T-cell (primary cell): ENCODE results near the gene CCDC106. TPM values are rescaled to one million over a fixed set of nuclear protein-coding genes. Genes with fewer than 3 reads are reported as not detected.
A peak's percentile ranks its signal among the peaks of the same experiment; 100 is the strongest.

ENCODE experiments used
- ATAC-seq, 4 experiments: fragments of 200-7000 bp in 3 of 4; fragments of 150-1000 bp in 1 of 4; cut with Tn5 transposase; replicated peaks in 1 of 4; 1 replicate in 3 of 4; 2 replicates in 1 of 4; pipeline ENCODE4 v1.10.0; 2021; ENCODE audit warnings: moderate library complexity in 3 of 4, mild to moderate bottlenecking in 2 of 4, moderate number of reproducible peaks in 1 of 4
- CTCF ChIA-PET, 2 donors: fragments of 300-600 bp; sonication (Branson Sonifier 250); formaldehyde crosslinking; loops; one replicate each; lab custom pipeline; 2022; ENCODE audit warnings: antibody characterized with exemption in 2 of 2; lab: Charles Lee
- POLR2A ChIA-PET, 2 donors: fragments of 300-600 bp; sonication (Branson Sonifier 250); formaldehyde crosslinking; loops; one replicate each; lab custom pipeline; 2022; ENCODE audit warnings: antibody characterized with exemption in 2 of 2; lab: Charles Lee
- DNase-seq, 35 experiments: peaks; one replicate each; pipeline versions ENCODE4 v3.0.0 to v3.0.0-alpha.2; 2013 to 2023
- H3K27ac ChIP-seq: one replicate; pipeline ENCODE4 v1.5.1; 2013; ENCODE audit warnings: low read length
- H3K27me3 ChIP-seq, 2 experiments: replicated peaks in 1 of 2; 1 replicate in 1 of 2; 2 replicates in 1 of 2; pipeline versions ENCODE4 v1.6.1 to v1.7.0; 2013; ENCODE audit warnings: low read length in 1 of 2, mixed read lengths in 1 of 2; ENCODE audit not compliant: control insufficient read depth in 2 of 2, insufficient read depth in 2 of 2; ENCODE audit errors: extremely low read depth in 1 of 2
- H3K36me3 ChIP-seq, 2 donors: 1 replicate in 1 of 2; 2 replicates in 1 of 2; pipeline versions ENCODE4 v1.6.1 to v1.7.0; 2013; ENCODE audit warnings: low read length in 1 of 2; ENCODE audit not compliant: control insufficient read depth in 2 of 2, insufficient read depth in 1 of 2; ENCODE audit errors: extremely low read depth in 1 of 2
- H3K4me1 ChIP-seq, 2 experiments: 1 replicate in 1 of 2; 2 replicates in 1 of 2; pipeline versions ENCODE4 v1.6.1 to v1.7.0; 2013; ENCODE audit warnings: low read length in 2 of 2, mixed read lengths in 1 of 2; ENCODE audit not compliant: insufficient read depth in 2 of 2, control insufficient read depth in 1 of 2; ENCODE audit errors: extremely low read depth in 1 of 2
- H3K4me3 ChIP-seq, 2 donors: 1 replicate in 1 of 2; 2 replicates in 1 of 2; pipeline versions ENCODE4 v1.5.1 to v1.7.0; 2013; ENCODE audit warnings: mild to moderate bottlenecking in 2 of 2, low read length in 1 of 2, moderate library complexity in 1 of 2; ENCODE audit not compliant: control insufficient read depth in 1 of 2; ENCODE audit errors: extremely low read depth in 1 of 2
- H3K9me3 ChIP-seq: 2 replicates; pipeline ENCODE4 v1.7.0; 2013
- H3K27ac Mint-ChIP-seq, 2 donors: one replicate each; pipeline ENCODE4 v1.8.0; 2020 to 2021; ENCODE audit warnings: mild to moderate bottlenecking in 2 of 2, mixed read lengths in 2 of 2
- H3K27me3 Mint-ChIP-seq, 2 donors: one replicate each; pipeline ENCODE4 v1.8.0; 2021 to 2022; ENCODE audit warnings: mixed read lengths in 2 of 2
- H3K36me3 Mint-ChIP-seq: one replicate; pipeline ENCODE4 v1.8.0; 2021; ENCODE audit warnings: mixed read lengths
- H3K4me1 Mint-ChIP-seq, 3 donors: one replicate each; pipeline ENCODE4 v1.8.0; 2020 to 2022; ENCODE audit warnings: mixed read lengths in 3 of 3, mild to moderate bottlenecking in 1 of 3
- H3K4me3 Mint-ChIP-seq, 3 donors: one replicate each; pipeline ENCODE4 v1.8.0; 2020 to 2022; ENCODE audit warnings: mild to moderate bottlenecking in 3 of 3, mixed read lengths in 3 of 3, moderate library complexity in 3 of 3
- H3K9me3 Mint-ChIP-seq, 3 donors: one replicate each; pipeline ENCODE4 v1.8.0; 2020 to 2022; ENCODE audit warnings: mixed read lengths in 3 of 3
- WGBS: methylation state at CpG from one replicate; pipeline ENCODE4 v1.1.5; 2013; ENCODE audit warnings: missing lambda C conversion rate; ENCODE audit not compliant: insufficient coverage; 5-methylcytosine and 5-hydroxymethylcytosine counted together
- total RNA-seq, 35 experiments: library from RNA in 6 of 35; stranded (reverse) in 6 of 35; fragments of 120-200 nt in 1 of 35; gene quantifications; one replicate each; pipeline versions ENCODE4 v1.2.1 to v1.2.4 and lab custom pipeline; 2013 to 2026

CCDC106 gene
- total RNA-seq, 5 donors from 2014 or later (not counting 1 experiment from before 2014, with no cell fraction given): 1.7 to 4.7 (median 3.8) TPM

DNA sequence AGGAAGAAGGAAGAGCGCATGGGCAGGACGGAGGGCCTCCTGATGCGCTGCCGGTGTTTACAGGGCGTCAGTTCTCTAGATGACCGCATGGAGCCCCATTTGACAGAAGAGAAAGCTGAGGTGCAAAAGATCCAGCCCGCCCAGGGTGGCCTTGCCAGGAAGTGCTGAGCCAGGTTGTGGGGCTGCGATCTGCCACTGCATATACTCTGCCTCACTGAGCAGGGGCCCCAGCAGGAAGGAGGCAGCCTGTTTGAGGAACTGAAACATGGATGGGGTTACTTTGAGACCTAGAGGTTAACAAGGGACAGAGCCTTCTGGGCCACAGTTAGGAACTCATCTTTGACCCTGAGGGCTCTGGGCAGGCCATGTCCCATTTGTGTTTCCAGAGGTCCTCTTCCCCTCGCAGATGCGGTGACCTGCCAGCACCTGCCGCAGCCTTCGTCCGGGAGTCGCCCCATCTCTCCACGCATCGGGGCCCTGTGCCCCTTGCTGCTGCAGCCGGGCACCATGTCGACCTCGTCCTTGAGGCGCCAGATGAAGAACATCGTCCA lies 30.2 kb downstream of the CCDC106 start:
- ATAC-seq (no peak), DNase-seq (peak in 4 of 35 experiments; percentile 8 to 47 (median 20))
- Mint-ChIP-seq H3K27me3 (no peaks in the 10 kb centered on the region), H3K9me3 (no peaks in the 10 kb centered on the region), H3K36me3 (peaks cover 28% of the 10 kb centered on the region), H3K27ac (peak overlapping the region; percentile 28 to 55), H3K4me1 (peaks cover 50 to 69% (median 62%) of the 10 kb centered on the region in 3 donors), H3K4me3 (peak overlapping the region in 2 of 3 donors; percentile 64 to 95)
- ChIA-PET CTCF (no interaction called here), POLR2A (no interaction called here)
- WGBS: 89% methylated on average over 21 of the region's 21 CpGs
- Histone ChIP-seq H3K36me3 (peaks cover 21 to 49% of the 10 kb centered on the region in 2 donors), H3K27me3 (no peaks in the 10 kb centered on the region), H3K4me3 (no peak overlapping the region), H3K4me1 (peaks cover 10 to 69% of the 10 kb centered on the region in 2 experiments), H3K27ac (no peak overlapping the region), H3K9me3 (no peaks in the 10 kb centered on the region)

DNA sequence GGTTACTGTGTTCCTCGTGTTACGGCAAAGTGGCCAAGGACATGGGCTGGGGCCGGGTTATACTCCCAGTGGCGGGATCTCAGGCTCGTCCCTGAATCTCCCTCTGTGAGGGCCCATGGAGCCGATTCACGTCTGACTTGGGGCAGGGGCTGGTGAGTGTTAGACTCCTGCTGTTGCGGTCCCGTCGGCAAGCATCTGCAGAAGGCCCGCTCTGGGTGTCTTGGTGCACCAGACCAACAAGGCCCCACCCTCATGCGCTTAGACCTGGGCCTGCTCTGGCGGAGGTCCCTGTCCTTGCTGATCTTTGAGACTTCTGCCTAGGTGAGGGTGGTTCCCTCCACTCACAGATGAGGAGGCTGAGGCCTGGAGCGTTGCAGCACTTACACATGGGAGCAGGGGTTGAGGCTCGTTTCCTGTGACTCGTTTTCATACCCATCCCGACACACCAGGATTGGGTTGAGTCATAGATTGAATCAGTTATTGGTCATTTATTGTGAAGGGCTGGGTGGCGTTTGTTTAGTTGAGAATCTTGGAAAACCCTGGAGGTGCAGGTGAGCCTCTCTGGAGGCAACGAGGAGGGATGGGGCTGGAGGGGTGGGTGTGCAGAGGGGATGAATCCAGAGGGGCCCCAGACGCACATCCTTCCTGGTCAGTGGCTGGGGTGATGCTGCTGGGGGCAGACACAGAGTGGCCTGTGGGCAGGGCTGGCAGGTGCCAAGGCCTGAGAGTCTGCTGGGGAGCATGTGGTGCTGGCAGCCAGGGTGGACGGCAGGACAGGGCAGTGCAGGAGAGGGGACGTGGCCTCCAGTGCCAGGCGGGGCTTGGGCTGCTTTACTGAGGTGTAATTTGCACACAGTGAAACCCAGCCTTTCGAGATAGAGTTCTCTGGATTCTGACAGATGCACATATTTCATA lies 31.6 kb downstream of the CCDC106 start:
- DNase-seq (no peak), ATAC-seq (no peak)
- Histone ChIP-seq H3K4me1 (peaks cover 10 to 61% of the 10 kb centered on the region in 2 experiments), H3K27ac (no peak overlapping the region), H3K4me3 (no peak overlapping the region), H3K9me3 (no peaks in the 10 kb centered on the region), H3K27me3 (no peaks in the 10 kb centered on the region), H3K36me3 (peaks cover 21 to 60% of the 10 kb centered on the region in 2 donors)
- ChIA-PET CTCF (no interaction called here), POLR2A (no interaction called here)
- Mint-ChIP-seq H3K27me3 (no peaks in the 10 kb centered on the region), H3K36me3 (peaks cover 31% of the 10 kb centered on the region), H3K9me3 (no peaks in the 10 kb centered on the region), H3K4me3 (peak overlapping the region in 1 of 3 donors; percentile 7), H3K27ac (no peak overlapping the region), H3K4me1 (peaks cover 44 to 65% (median 61%) of the 10 kb centered on the region in 3 donors)
- 88% methylated on average over 14 of the region's 24 CpGs for WGBS

DNA sequence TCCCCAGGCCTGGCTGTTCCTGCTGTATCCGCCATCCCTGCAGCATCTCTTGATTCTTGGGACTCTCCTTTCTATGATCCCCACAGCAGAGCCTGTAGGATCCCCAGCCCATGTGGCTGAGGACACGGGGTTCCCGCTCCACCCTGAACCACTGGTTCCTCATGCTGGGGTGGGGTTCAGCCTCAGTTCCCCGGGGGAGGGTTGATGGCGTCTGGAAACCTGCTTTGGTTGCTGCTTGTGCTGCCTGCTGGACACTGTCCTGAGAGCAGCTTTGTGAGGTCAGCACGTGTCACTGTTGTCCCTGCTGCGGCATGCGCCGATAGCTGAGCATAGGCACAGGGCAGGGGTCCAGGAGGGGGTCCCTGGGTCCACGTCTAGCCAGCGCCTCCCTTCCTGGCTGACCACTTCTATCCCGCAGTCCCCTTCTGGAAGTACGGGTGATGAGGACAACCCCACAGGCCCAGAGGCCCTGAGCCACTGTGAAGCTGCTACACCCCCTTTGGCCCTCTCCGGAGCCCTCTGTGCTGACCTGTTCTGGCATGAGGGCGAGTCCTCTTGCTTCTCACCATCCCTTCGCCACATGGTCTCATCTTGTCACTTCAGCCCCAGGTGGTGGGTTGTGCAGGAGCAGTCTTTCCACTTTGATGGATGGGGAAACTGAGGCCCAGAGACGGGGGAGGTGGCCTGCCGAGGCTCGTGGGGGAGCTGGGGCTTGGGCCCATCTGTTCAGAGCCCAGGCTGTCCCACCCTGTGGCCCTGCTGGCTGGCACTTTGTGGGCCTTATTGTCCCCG lies 32.5 kb downstream of the CCDC106 start:
- Histone ChIP-seq H3K36me3 (peaks cover 26 to 69% of the 10 kb centered on the region in 2 donors), H3K4me1 (peaks cover 10 to 59% of the 10 kb centered on the region in 2 experiments), H3K9me3 (no peaks in the 10 kb centered on the region), H3K27me3 (no peaks in the 10 kb centered on the region), H3K27ac (no peak overlapping the region), H3K4me3 (no peak overlapping the region)
- Mint-ChIP-seq H3K9me3 (no peaks in the 10 kb centered on the region), H3K27me3 (no peaks in the 10 kb centered on the region), H3K4me3 (no peak overlapping the region), H3K36me3 (peaks cover 36% of the 10 kb centered on the region), H3K27ac (no peak overlapping the region), H3K4me1 (peaks cover 40 to 63% (median 60%) of the 10 kb centered on the region in 3 donors)
- ChIA-PET CTCF (no interaction called here), POLR2A (no interaction called here)
- WGBS: 99% methylated on average over 15 of the region's 20 CpGs
- ATAC-seq (no peak), DNase-seq (no peak)

DNA sequence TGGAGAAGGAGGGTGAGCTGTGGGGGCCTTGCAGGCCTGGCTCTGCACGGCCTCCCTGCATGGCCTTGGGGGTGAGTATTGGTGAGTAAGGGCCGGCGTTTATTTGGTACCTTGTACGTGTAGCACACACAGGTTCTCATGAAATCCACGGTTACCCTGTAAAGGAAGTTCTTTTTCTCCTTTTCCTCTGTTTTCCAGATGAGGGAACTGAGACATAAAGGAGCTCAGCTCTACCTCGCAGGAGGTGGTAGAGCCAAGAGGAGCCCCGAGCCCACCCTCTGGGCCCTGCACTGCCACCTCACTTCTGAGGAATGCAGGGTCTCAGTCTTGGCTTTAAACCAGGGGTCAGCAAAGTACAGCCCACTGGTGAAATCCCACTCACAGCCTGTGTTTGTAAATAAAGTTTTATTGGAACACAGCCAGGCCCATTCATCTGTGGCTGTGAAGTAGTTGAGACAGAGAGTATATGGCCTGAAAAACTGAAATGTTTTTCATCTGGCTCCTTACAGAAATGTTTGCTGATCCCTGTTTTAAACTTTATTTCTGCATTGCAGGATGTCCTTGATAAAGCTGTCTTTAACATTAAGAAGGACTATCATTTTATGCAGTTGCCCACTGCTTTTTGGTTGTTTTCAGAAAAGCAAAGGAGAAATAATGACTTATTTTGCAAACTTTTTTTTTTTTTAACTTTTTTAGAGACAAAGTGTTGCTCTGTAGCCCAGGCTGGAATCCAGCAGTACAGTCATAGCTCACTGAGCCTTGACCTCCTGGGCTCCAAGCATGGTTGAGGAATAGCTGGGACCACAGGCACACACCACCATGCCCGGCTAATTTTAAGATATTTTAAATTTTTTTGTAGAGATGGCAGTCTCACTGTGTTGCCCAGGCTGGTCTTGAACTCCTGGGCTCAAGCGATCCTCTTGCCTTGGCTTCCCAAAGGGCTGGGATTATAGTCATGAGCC lies 33.4 kb downstream of the CCDC106 start:
- Mint-ChIP-seq H3K27ac (no peak overlapping the region), H3K27me3 (no peaks in the 10 kb centered on the region), H3K4me3 (no peak overlapping the region), H3K4me1 (peaks cover 35 to 57% (median 55%) of the 10 kb centered on the region in 3 donors), H3K9me3 (no peaks in the 10 kb centered on the region), H3K36me3 (peaks cover 41% of the 10 kb centered on the region)
- no peaks in the 10 kb centered on the region for H3K27me3 ChIP-seq
- ATAC-seq (no peak), DNase-seq (no peak)
- H3K4me1 ChIP-seq: peaks cover 4 to 55% of the 10 kb centered on the region in 2 experiments
- POLR2A ChIA-PET: no interaction called here
- WGBS: 93% methylated on average over 3 of the region's 9 CpGs
- peaks cover 31 to 78% of the 10 kb centered on the region in 2 donors for H3K36me3 ChIP-seq
- CTCF ChIA-PET: no interaction called here
- no peak overlapping the region for H3K4me3 ChIP-seq
- no peaks in the 10 kb centered on the region for H3K9me3 ChIP-seq
- H3K27ac ChIP-seq: no peak overlapping the region

DNA sequence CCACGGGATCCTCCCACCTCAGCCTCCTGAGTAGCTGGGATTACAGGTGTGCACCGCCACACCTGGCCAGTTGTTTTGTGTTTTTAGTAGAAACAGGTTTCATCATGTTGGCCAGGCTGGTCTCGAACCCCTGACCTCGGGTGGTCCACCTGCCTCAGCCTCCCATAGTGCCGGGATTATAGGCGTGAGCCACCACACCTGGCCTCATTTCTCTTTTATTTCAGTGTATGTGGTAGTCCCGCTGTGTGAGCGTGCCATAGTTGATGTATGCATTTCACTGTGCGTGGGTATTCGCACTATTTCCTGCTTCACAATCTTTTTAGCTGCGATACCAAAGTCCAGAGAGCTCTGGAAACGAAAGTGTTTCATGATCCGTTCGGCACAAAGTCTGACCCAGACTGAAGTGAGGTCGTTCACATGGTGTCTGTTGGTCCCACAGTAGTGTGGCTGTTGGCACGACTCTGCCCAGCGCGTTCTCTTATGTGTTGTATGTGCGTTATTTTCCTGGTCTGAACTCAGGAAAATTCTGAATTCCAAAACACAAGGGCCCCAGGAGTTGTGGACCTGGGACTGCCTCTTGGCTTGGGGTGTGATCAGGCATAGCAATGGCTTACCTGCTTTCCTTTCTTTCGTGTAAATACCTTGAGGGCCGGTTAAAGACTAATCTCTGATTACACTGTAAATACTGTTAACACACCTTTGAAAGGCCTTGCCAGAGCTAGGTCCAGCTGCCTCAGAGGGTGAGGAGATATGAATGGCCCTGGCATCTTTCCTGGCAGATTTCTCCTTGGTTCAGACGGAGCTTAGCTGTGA lies 35.6 kb downstream of the CCDC106 start:
- Mint-ChIP-seq H3K9me3 (no peaks in the 10 kb centered on the region), H3K4me1 (peaks cover 13 to 40% (median 39%) of the 10 kb centered on the region in 3 donors), H3K27me3 (no peaks in the 10 kb centered on the region), H3K4me3 (no peak overlapping the region), H3K36me3 (peaks cover 29% of the 10 kb centered on the region), H3K27ac (no peak overlapping the region)
- CTCF ChIA-PET: interaction anchor here in 1 of 2 donors (0.6 kb wide), 1 partner anchor 10 kb away, joined by 3 read pairs; no protein-coding TSS in a partner anchor
- POLR2A ChIA-PET: no interaction called here
- Histone ChIP-seq H3K27me3 (no peaks in the 10 kb centered on the region), H3K4me3 (no peak overlapping the region), H3K27ac (no peak overlapping the region), H3K4me1 (peaks cover 0 to 47% of the 10 kb centered on the region in 2 experiments), H3K9me3 (no peaks in the 10 kb centered on the region), H3K36me3 (peaks cover 33 to 83% of the 10 kb centered on the region in 2 donors)
- 96% methylated on average over 10 of the region's 22 CpGs for WGBS
- no peak for ATAC-seq
- DNase-seq: no peak
